Urothelium cell line (cell line): ENCODE measurements around the gene NEGR1.

Experiments
- DNase-seq: peaks from one replicate; pipeline ENCODE4 v3.0.0; 2011; ENCODE audit warnings: low spot score, mixed read lengths
- FAIRE-seq: peaks from 2 replicates; lab custom pipeline; 2011; peaks lifted over from hg19 to GRCh38; lab: Jason Lieb, UNC

Gene NEGR1

DNA sequence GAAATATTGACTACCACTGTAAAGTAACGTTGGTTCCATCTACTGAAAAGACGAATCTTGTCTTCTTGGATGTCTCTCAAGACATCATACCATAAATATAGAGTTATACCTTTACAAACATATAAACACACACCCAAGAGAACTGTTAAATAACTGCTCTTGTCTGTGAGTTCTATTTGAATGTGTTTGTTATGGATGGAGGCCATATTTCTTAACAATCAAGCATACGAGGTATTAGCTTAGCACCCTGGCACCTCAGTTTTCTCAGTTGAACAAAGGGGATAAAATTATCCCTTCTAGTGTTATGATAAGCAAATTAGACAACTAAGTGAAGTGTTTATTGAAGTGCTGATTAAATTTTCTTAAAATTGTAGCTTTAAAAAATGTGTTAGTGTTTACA, 864.9 kb downstream of the NEGR1 start:
- FAIRE-seq: no peak
- no peak for DNase-seq

DNA sequence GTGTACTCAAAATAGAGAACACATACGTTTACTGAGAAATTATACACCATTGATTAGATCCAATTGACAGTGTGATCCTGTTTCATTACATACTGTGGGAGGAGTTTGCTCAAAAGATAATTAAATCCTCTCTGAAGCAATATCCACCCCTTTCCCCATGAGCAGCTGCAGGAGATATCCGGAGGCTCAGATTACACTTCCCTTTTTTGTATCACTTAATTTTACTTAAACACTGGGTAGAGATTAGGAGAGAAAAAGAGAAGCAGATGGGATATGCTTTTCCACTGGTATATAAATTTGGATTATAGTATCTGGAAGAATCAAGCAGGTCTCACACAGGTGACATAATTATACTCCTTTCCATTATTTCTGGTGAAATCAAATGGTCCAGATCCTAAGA, 868.2 kb downstream of the NEGR1 start:
- FAIRE-seq: no peak
- DNase-seq: no peak

DNA sequence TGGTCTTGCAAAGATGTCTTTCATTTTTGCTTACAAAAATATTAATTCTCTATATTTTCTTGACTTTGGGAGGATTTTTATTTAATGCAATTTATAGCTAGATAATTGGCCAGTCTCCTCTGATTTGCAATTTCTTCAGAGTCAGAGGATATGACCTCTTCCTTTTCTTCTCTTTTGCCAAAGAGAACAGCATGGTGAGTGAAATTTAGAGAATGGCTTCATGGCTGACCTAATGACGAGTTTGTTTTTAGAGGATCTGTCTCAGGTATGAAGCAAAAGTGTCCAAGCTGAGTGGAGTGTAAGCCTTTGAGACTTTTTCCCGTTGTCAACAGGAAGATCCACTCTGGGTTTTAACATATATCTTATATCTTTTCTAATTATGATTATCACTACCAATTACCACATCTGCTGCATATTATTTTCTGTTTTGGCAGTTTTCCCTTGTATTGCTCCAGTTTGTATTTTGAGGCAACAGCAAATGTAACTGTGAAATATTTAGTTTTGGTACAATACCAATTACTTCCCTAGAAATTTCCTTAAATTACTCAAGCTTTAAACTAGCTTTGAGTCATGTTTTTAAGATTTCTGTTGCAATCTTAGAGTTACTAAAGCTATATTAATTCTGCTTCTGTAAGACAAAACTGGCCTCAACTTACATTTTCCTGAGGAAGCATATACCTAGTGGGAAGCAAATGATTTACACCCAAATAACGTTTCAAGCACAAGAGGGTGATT, 868.7 kb downstream of the NEGR1 start:
- FAIRE-seq (no peak), DNase-seq (no peak)

DNA sequence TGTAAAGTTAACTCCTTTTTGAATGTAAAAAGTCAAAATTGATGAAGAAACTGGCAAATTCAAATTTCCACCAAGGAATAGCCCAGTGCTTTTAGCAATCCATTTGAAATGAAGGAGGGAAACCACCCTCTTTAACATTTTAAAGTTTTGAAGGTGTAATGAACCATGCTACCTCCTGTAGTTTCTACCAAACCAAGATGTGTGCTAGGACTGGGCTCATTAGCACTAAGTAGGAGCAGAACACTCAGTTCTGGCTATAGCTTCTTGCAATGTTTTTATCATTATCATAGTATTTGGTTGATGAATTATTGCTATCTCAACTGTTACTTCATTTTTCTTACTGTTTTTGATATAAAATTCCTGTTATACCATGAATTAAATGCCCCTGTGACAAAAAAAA, 882.3 kb downstream of the NEGR1 start:
- DNase-seq (no peak), FAIRE-seq (no peak)

DNA sequence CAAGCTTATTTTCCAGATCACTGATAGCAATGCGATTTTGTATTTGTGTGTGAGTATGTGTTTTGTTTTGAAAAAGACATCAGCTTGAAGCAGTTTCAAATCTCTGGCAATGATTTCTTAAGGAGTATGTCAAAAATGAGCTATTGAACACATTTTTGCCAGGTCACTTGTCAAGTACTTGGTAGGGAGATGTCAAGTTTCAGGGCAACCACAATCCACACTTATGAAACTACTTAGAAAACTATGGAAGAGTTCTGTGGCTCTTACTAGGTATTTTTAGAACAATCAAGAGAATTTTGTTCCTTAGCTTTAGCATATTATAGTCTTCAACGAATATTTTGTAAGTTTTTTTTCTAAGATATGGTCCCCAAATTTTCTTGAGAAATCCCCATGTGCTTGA, 882.7 kb downstream of the NEGR1 start:
- FAIRE-seq: no peak
- no peak for DNase-seq

DNA sequence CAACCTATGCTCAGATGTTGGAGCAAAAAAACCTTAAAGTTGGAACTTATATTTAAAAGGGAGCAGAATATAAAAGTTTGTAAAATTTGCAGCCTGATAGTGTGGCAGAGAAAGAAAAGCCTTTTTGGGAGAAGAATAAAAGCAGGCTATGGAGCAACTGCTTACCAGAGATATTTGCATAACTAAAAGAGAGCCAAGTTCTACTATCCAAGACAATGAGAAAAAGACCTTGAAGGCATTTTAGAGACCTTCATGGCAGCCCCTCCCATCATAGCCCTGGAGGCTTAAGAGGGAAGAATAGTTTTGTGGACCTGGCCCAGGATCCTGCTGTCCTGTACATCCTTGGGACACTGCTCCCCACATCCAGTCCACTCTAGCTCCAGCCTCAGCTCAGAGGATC, 889.0 kb downstream of the NEGR1 start:
- no peak for FAIRE-seq
- DNase-seq: no peak

DNA sequence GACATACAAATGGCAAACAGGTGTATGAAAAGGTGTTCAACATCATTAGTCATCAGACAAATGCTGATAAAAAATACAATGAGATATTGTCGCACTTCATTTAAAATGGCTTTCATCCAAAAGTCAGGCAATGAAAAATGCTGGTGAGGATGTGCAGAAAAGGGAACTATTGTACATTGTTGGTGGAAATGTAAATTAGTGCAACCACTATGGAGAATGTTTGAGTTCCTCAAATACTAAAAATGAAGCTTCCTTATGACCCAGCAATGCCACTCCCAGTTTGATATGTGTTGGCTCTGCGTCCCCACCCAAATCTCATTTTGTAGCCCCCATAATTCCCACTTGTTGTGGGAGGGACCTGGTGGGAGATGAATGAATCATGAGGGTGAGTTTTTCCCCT, 891.8 kb downstream of the NEGR1 start:
- DNase-seq: no peak
- no peak for FAIRE-seq

DNA sequence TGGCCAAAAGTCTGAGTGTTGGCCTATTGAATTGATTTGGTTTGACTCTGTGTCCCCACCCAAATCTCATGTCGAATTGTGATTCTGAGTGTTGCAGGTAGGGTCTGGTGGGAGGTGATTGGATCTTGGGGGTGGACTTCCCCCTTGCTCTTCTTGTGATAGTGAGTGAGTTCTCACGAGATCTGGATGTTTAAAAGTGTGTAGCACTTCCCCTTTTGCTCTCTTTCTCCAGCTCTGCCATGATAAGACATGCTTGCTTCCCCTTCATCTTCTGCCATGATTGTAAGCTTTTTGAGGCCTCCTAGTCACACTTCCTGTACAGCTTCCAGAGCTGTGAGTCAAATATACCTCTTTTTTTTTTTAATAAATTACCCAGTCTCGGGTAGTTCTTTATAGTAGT, 904.5 kb downstream of the NEGR1 start:
- no peak for DNase-seq
- no peak for FAIRE-seq

DNA sequence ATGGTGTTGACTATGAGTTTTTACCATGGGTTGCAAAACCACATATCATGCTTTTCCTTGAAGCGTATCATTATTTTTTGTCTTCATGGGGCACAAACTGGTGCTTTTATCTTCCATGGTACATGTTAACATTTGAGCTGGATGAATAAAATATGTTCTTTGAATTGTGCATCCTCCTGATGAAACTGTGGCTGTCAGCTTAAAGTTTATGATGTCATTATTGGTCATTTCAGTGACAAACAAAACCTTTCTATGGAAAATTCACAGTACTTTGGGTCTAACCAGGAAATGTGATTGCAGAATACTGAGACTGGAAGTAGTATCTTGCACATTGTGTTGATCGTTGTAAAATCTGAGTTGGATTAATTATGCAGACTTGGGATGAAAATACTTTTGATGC, 909.8 kb downstream of the NEGR1 start:
- FAIRE-seq (no peak), DNase-seq (no peak)

DNA sequence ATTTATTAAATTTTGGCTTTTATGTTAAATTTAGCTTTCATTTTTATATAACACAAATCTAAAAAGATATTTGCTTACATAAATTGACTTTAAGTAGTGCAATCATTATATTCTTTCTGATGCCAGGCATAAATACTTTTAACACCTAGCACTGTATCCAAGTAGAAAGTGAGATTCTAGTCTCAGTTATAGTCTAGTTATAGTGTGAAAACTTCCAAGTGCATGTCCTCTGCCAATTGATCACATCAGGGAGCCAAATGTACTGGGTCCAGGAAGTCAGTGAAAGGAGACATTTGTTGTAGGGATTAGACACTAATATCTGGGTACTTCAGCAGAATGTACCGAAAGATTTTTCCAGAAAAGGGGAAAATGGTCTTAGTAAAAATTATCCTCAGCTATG, 910.8 kb downstream of the NEGR1 start:
- DNase-seq (no peak), FAIRE-seq (no peak)

DNA sequence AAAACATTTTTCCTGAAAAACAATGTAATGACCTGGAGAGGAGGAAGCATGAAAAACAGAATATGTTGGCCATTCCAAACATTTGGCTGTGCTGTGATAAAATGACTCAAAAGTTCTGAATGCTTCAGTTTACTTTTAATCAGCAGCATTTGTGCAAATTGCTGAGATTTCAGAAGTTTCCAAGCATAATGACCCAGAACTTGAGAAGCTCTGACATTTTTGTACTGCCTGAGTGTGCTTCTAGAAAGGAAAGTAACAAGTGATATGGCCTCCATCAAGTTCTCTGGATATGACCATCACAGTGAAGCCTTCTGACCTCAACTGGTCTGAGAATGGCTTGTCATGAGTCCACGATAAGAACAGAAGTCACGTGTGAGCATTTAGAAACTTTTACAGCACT, 918.1 kb downstream of the NEGR1 start:
- FAIRE-seq (no peak), DNase-seq (no peak)

DNA sequence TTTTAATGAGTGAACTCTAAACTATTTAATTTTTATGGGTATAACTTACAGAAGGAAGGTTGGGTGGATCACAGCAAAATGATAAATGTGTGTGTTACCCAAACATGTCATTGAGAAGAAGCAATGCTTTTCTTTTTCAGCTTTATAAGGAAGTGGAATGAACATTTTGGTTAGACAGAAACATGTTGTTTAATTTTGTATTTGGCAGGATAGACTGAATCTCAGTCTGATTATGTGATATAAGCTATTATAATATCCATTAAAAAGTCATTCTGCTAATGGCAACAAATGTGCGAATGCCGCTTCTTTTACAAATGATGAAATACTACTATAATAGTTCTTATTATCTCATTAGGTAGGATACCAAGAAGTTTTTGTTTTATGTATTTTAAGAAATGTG, 919.6 kb downstream of the NEGR1 start:
- no peak for DNase-seq
- no peak for FAIRE-seq

DNA sequence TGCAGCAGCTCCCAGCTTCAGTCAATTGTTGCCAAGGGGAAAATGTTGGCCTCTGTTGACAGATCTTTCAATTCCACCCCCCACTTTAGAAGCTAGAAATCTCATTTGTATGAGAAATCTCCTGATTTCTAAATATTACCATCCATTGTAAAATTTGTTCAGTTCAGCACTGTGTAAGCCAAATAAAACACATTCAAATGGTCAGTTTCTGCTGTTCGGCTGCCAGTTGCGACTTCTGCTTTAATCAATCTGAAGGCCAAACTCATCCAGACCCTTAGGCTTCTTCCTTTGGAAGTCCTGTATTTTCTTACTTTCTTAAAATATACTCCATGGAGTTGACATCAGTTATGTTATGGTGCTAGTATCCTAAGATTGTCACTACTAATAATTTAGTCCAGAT, 920.3 kb downstream of the NEGR1 start:
- FAIRE-seq (no peak), DNase-seq (no peak)

DNA sequence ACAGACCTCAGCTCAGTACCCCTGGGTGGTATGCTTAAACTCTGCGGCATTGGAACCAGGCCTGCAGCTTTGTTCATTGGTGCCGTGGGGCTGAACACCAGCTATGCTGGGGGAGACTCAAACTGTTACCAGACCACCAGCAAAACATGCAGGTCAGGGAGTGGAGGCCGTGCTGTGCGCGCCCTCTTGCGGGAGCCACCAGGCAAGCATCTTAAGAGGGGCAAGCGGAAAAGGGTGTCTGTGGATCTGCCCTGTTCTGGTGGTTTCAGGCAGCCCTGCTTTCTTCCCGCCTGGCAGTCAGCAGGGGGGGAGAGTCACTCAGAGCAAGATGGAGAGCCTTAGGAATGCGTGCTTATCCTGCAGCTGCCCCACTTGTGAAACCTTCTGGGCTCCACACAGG, 924.6 kb downstream of the NEGR1 start:
- DNase-seq (no peak), FAIRE-seq (no peak)

DNA sequence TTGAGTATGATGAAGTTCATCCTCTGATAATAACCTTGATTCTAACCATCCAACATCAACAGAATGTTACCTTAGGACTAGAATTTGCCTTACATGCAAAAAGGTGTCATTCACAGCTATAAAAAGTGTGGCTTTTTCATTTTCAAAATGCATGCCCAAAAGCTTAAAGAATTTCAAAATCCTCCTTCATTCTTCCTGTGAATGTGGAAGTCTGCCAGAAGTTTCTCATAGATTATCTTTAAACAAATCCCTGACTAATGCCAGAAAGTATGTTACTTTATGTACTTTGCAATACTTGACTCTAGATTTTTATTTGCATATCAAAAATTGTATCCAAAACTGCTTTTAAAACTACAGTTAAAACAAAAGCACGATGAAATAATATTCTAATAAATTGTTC, 930.9 kb downstream of the NEGR1 start:
- DNase-seq: no peak
- FAIRE-seq: no peak

DNA sequence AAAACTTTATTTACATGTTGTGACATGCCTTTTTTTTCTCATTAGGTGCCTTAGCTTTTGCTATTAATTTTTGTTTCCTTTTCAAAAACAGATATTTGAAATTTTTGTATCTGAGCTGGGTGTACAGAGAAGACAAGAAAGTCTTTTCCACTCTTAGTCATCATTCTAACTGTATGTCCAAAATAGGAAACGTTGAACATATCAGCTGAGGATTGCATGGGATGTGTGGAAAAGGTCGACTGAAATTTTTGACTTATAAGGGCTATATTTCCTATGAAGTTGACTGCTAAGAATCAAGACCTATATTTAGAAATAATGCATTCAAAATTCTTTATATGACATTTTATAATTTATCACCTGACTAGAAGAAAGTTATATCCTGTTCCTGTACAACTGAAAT, 931.5 kb downstream of the NEGR1 start:
- FAIRE-seq: no peak

DNA sequence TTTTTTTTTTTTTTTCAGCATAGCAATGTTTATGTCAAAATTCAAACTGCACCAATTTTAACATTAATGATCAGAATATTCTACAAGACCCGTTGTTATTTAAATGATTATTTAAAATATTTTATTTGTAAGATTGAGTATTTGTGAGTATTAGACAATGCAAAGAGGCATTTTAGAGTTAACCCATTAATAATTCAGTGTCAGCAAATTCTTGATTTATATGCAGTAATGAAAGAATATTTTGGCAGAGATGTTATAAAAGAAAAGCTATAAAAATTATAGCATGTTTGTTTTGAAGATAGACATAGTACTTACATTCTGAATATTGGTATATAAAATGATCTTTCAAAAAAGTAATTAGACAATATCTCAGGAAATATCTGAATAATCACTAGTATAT, 932.0 kb downstream of the NEGR1 start:
- no peak for DNase-seq

More for the DNA sequence above, 931.5 kb downstream of the NEGR1 start:
- DNase-seq: no peak

More for the DNA sequence above, 932.0 kb downstream of the NEGR1 start:
- FAIRE-seq: no peak
